ENCODE data around the gene DPP6. TPM values are rescaled to one million over a fixed set of nuclear protein-coding genes. Genes with fewer than 3 reads are reported as not detected.

The DPP6 gene
- total and polyA plus RNA-seq, 2 of the 8 experiments (the other 6 are each of a cell fraction or from before 2014, with no cell fraction given) = 4.7 to 6.8 TPM

DNA sequence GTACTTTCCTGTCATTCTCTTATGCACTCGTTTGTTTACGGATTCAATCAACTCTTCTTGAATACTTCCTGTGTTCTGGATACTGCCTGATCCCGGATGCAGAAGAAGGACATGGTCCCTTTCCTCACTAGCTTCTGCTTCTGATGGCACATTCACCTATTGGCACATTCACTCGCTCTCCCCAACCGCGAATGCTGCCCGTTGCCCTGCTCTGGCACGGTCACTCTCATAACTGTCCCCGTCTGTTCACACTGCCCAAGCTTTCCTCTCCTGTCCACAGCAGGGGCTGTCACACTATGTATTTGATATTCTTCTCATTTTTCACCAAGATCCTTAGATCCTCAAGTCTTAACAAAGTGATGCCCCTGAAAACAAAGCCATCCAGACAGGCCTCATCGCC lies 623.4 kb downstream of the DPP6 start:
- H3K9me3 ChIP-seq (ENCODE audit: insufficient read depth in 2 of 2, low read depth in 1 of 2, low read length in 1 of 2) = peaks cover 0 to 4% of the 10 kb centered on the region in 2 experiments; a peak in 1 of 4 replicates
- H4K20me1 ChIP-seq (replicated peaks in 1 of 2; ENCODE audit: control insufficient read depth in 1 of 2, insufficient read depth in 2 of 2, low read length in 2 of 2) = peaks cover 0 to 2% of the 10 kb centered on the region in 2 experiments
- DNase-seq (ENCODE audit: low read depth in 1 of 2, low spot score in 2 of 2) = no peak
- H3K79me1 ChIP-seq (ENCODE audit: low read depth, low read length) = no peaks in the 10 kb centered on the region
- no peak overlapping the region for H4K5ac ChIP-seq (ENCODE audit: insufficient read length, low read depth, low read length)
- no peaks in the 10 kb centered on the region for H3K36me3 ChIP-seq (ENCODE audit: control insufficient read depth in 2 of 4, insufficient read depth in 4 of 4, low read length in 3 of 4)
- no peak overlapping the region for H4K91ac ChIP-seq (replicated peaks; ENCODE audit: insufficient read length, low read length)
- H3K23me2 ChIP-seq (ENCODE audit: low read depth, low read length) = no peaks in the 10 kb centered on the region
- ChIA-PET POLR2A (ENCODE audit: partially characterized antibody) (no interaction called here), CTCF (ENCODE audit: partially characterized antibody) (interaction anchor here (1.9 kb wide), 1 partner anchor 23 kb away, joined by 6 read pairs; no protein-coding TSS in a partner anchor)
- no peak overlapping the region for H3K4me2 ChIP-seq (ENCODE audit: insufficient read depth in 1 of 2, low read depth in 2 of 2, low read length in 2 of 2)
- H3K27me3 ChIP-seq (replicated peaks in 1 of 4; ENCODE audit: control insufficient read depth in 3 of 4, extremely low read depth in 1 of 4, insufficient read depth in 3 of 4, low read length in 3 of 4) = no peaks in the 10 kb centered on the region
- H3K56ac ChIP-seq (replicated peaks; ENCODE audit: insufficient read length, low read depth, low read length) = no peak overlapping the region
- H3K4ac ChIP-seq (replicated peaks; ENCODE audit: insufficient read length, low read depth, low read length) = no peak overlapping the region
- H2BK20ac ChIP-seq (ENCODE audit: low read length) = no peak overlapping the region
- no peak overlapping the region for H2BK120ac ChIP-seq (replicated peaks; ENCODE audit: low read depth, low read length)
- H3K23ac ChIP-seq (ENCODE audit: insufficient read length) = no peak overlapping the region
- H2AFZ ChIP-seq (ENCODE audit: low read length) = no peak overlapping the region
- no peak overlapping the region for H3K9ac ChIP-seq (replicated peaks in 1 of 4; ENCODE audit: extremely low read depth in 1 of 4, low read depth in 3 of 4, low read length in 3 of 4)
- no peaks in the 10 kb centered on the region for H3K4me1 ChIP-seq (replicated peaks in 1 of 4; ENCODE audit: control insufficient read depth in 3 of 4, insufficient read depth in 4 of 4, low read length in 3 of 4)
- no peak overlapping the region for H4K8ac ChIP-seq (ENCODE audit: extremely low read depth, insufficient read depth, low read length)
- no peak for FAIRE-seq
- no peaks in the 10 kb centered on the region for H3K79me2 ChIP-seq (ENCODE audit: control insufficient read depth in 1 of 2, insufficient read depth in 2 of 2, low read length in 2 of 2)
- no peak overlapping the region for H2BK12ac ChIP-seq (ENCODE audit: low read depth, low read length)
- H2AK5ac ChIP-seq (ENCODE audit: low read depth, low read length) = no peak overlapping the region
- no peak overlapping the region for H3K4me3 ChIP-seq (ENCODE audit: extremely low read depth in 1 of 4, insufficient read depth in 2 of 4, low read depth in 3 of 4, low read length in 4 of 4)
- no peak overlapping the region for H2BK15ac ChIP-seq (ENCODE audit: low read length)
- H3K18ac ChIP-seq (ENCODE audit: extremely low read depth, low read length) = no peak overlapping the region
- no peak overlapping the region for H2BK5ac ChIP-seq (ENCODE audit: low read depth, low read length)
- no peak overlapping the region for H3K14ac ChIP-seq (ENCODE audit: insufficient read length)
- no peak for TF ChIP-seq EZH2 (IDR thresholded peaks at IDR 0.05; ENCODE audit: low read depth, low read length, severe bottlenecking)
- TF ChIP-seq EP300 (IDR thresholded peaks at IDR 0.05; ENCODE audit: borderline replicate concordance in 1 of 2, low read depth in 2 of 2, low read length in 2 of 2) = no peak
- TF ChIP-seq BRCA1 (IDR thresholded peaks at IDR 0.05; ENCODE audit: low read depth, low read length) = no peak
- TF ChIP-seq, protein P1, sequence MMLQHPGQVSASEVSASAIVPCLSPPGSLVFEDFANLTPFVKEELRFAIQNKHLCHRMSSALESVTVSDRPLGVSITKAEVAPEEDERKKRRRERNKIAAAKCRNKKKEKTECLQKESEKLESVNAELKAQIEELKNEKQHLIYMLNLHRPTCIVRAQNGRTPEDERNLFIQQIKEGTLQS (IDR thresholded peaks at IDR 0.05; ENCODE audit: insufficient read depth, low read depth, low read length) = no peak
- no peak for TF ChIP-seq SAP30 (IDR thresholded peaks at IDR 0.05; ENCODE audit: insufficient read depth, insufficient replicate concordance, low read length)
- H3K27ac ChIP-seq (ENCODE audit: low read depth, low read length) = no peak overlapping the region
- 96% methylated on average over 10 of the region's 10 CpGs; no CpG with 5 or more reads in 1 of the 2 experiments for WGBS, 2 experiments (ENCODE audit: extremely low coverage in 1 of 2, insufficient coverage in 1 of 2, insufficient read length in 1 of 2, insufficient replicate concordance in 2 of 2, low coverage in 1 of 2, low lambda C conversion rate in 2 of 2, missing lambda C conversion rate in 1 of 2)
